Stomach smooth muscle (tissue), 2 donors: ENCODE results near the gene CSNK2A2.

Experiments
- H3K27ac ChIP-seq: one replicate; pipeline ENCODE4 v1.7.0; 2013; ENCODE audit warnings: mild to moderate bottlenecking, low read length, inconsistent platforms
- H3K27me3 ChIP-seq, 2 donors: one replicate each; pipeline ENCODE4 v1.7.0; 2013; ENCODE audit warnings: low read length in 2 of 2; ENCODE audit not compliant: insufficient read depth in 2 of 2, control insufficient read depth in 1 of 2
- H3K36me3 ChIP-seq, 2 donors: one replicate each; pipeline ENCODE4 v1.7.0; 2013; ENCODE audit warnings: low read length in 2 of 2; ENCODE audit not compliant: control insufficient read depth in 2 of 2, insufficient read depth in 2 of 2
- H3K4me1 ChIP-seq: one replicate; pipeline ENCODE4 v1.7.0; 2013; ENCODE audit warnings: low read length; ENCODE audit not compliant: control insufficient read depth, insufficient read depth
- H3K4me3 ChIP-seq, 2 donors: one replicate each; pipeline ENCODE4 v1.7.0; 2013; ENCODE audit warnings: low read length in 2 of 2
- H3K9ac ChIP-seq, 2 donors: one replicate each; pipeline ENCODE4 v1.7.0; 2013; ENCODE audit warnings: low read length in 2 of 2, mild to moderate bottlenecking in 1 of 2
- H3K9me3 ChIP-seq, 2 donors: one replicate each; pipeline ENCODE4 v1.7.0; 2013; ENCODE audit warnings: low read length in 2 of 2; ENCODE audit not compliant: control insufficient read depth in 2 of 2
- donor health status: healthy.
- donor health status: Pancreatic carcinoma.

Gene CSNK2A2

GRCh38 chr16:58197314-58198012 lies 443 bp downstream of the CSNK2A2 start:
- peaks cover 8 to 10% of the 10 kb centered on the region in 2 donors for H3K36me3 ChIP-seq
- H3K9me3 ChIP-seq, result no peaks in the 10 kb centered on the region
- H3K4me1 ChIP-seq, result peaks cover 15% of the 10 kb centered on the region
- H3K27me3 ChIP-seq, result peaks cover 0 to 4% of the 10 kb centered on the region in 2 donors
- H3K4me3 ChIP-seq, result peak overlapping the region; percentile 76 to 89
- no peak overlapping the region for H3K27ac ChIP-seq
- peak overlapping the region; percentile 74 to 90 for H3K9ac ChIP-seq

GRCh38 chr16:58196898-58197313 lies 1.0 kb downstream of the CSNK2A2 start:
- H3K9ac ChIP-seq, result peak overlapping the region; percentile 74 to 90
- peak overlapping the region; percentile 76 to 89 for H3K4me3 ChIP-seq
- H3K36me3 ChIP-seq, result peaks cover 8 to 10% of the 10 kb centered on the region in 2 donors
- peaks cover 15% of the 10 kb centered on the region for H3K4me1 ChIP-seq
- H3K9me3 ChIP-seq, result no peaks in the 10 kb centered on the region
- no peak overlapping the region for H3K27ac ChIP-seq
- H3K27me3 ChIP-seq, result peaks cover 0 to 4% of the 10 kb centered on the region in 2 donors

- peaks cover 15% of the 10 kb centered on the region for H3K4me1 ChIP-seq
- H3K27ac ChIP-seq, result no peak overlapping the region
- no peak overlapping the region for H3K9ac ChIP-seq
- no peak overlapping the region for H3K4me3 ChIP-seq
- no peaks in the 10 kb centered on the region for H3K9me3 ChIP-seq
- H3K27me3 ChIP-seq, result no peaks in the 10 kb centered on the region
- H3K36me3 ChIP-seq, result peaks cover 10 to 14% of the 10 kb centered on the region in 2 donors
Measured at GRCh38 chr16:58195771-58196170, 2.1 kb downstream of the CSNK2A2 start.

- Histone ChIP-seq H3K4me3 (no peak overlapping the region), H3K36me3 (peaks cover 10 to 18% of the 10 kb centered on the region in 2 donors), H3K4me1 (peaks cover 15% of the 10 kb centered on the region), H3K9me3 (no peaks in the 10 kb centered on the region), H3K27ac (no peak overlapping the region), H3K9ac (no peak overlapping the region), H3K27me3 (no peaks in the 10 kb centered on the region)
Measured at GRCh38 chr16:58195344-58195743, 2.6 kb downstream of the CSNK2A2 start.

- H3K27ac ChIP-seq, result no peak overlapping the region
- peaks cover 13 to 18% of the 10 kb centered on the region in 2 donors for H3K36me3 ChIP-seq
- no peaks in the 10 kb centered on the region for H3K9me3 ChIP-seq
- H3K27me3 ChIP-seq, result no peaks in the 10 kb centered on the region
- peaks cover 15% of the 10 kb centered on the region for H3K4me1 ChIP-seq
- no peak overlapping the region for H3K9ac ChIP-seq
- H3K4me3 ChIP-seq, result no peak overlapping the region
Measured at GRCh38 chr16:58194790-58195189, 3.1 kb downstream of the CSNK2A2 start.

- no peaks in the 10 kb centered on the region for H3K9me3 ChIP-seq
- no peaks in the 10 kb centered on the region for H3K27me3 ChIP-seq
- peak overlapping the region; percentile 7 for H3K27ac ChIP-seq
- peak overlapping the region in 1 of 2 donors; percentile 0 for H3K9ac ChIP-seq
- peak overlapping the region in 1 of 2 donors; percentile 35 for H3K4me3 ChIP-seq
- no peaks in the 10 kb centered on the region for H3K4me1 ChIP-seq
- peaks cover 25 to 37% of the 10 kb centered on the region in 2 donors for H3K36me3 ChIP-seq
Measured at GRCh38 chr16:58187665-58188421, 10.1 kb downstream of the CSNK2A2 start.

GRCh38 chr16:58187092-58187491 lies 10.8 kb downstream of the CSNK2A2 start:
- Histone ChIP-seq H3K4me1 (no peaks in the 10 kb centered on the region), H3K36me3 (peaks cover 22 to 33% of the 10 kb centered on the region in 2 donors), H3K9me3 (no peaks in the 10 kb centered on the region), H3K9ac (no peak overlapping the region), H3K4me3 (no peak overlapping the region), H3K27ac (no peak overlapping the region), H3K27me3 (no peaks in the 10 kb centered on the region)

GRCh38 chr16:58186176-58186944 lies 11.5 kb downstream of the CSNK2A2 start:
- H3K27me3 ChIP-seq, result no peaks in the 10 kb centered on the region
- no peaks in the 10 kb centered on the region for H3K9me3 ChIP-seq
- H3K4me3 ChIP-seq, result no peak overlapping the region
- no peak overlapping the region for H3K27ac ChIP-seq
- H3K4me1 ChIP-seq, result no peaks in the 10 kb centered on the region
- H3K9ac ChIP-seq, result no peak overlapping the region
- H3K36me3 ChIP-seq, result peaks cover 18 to 39% of the 10 kb centered on the region in 2 donors

GRCh38 chr16:58177353-58177710 lies 20.6 kb downstream of the CSNK2A2 start:
- no peaks in the 10 kb centered on the region for H3K9me3 ChIP-seq
- no peak overlapping the region for H3K9ac ChIP-seq
- H3K4me3 ChIP-seq, result no peak overlapping the region
- H3K36me3 ChIP-seq, result peaks cover 22 to 26% of the 10 kb centered on the region in 2 donors
- no peak overlapping the region for H3K27ac ChIP-seq
- no peaks in the 10 kb centered on the region for H3K27me3 ChIP-seq
- no peaks in the 10 kb centered on the region for H3K4me1 ChIP-seq

GRCh38 chr16:58176608-58177352 lies 21.1 kb downstream of the CSNK2A2 start:
- Histone ChIP-seq H3K4me1 (no peaks in the 10 kb centered on the region), H3K9ac (no peak overlapping the region), H3K9me3 (no peaks in the 10 kb centered on the region), H3K36me3 (peaks cover 24 to 25% of the 10 kb centered on the region in 2 donors), H3K27me3 (no peaks in the 10 kb centered on the region), H3K27ac (no peak overlapping the region), H3K4me3 (no peak overlapping the region)
